GM21360 (cell line): ENCODE data around the gene CDCP2.
"Not testable (repeated sequence)": the region's sequence is repeated elsewhere in the genome, so short reads cannot be mapped to it uniquely, and the experiment has no call there.

Source experiments
- ATAC-seq: cut with Tn5 transposase; IDR thresholded peaks from one replicate; pipeline ENCODE4 v1.9.1; 2021; ENCODE audit warnings: mild to moderate bottlenecking, moderate library complexity; ENCODE audit not compliant: unreplicated experiment

CDCP2 gene

DNA sequence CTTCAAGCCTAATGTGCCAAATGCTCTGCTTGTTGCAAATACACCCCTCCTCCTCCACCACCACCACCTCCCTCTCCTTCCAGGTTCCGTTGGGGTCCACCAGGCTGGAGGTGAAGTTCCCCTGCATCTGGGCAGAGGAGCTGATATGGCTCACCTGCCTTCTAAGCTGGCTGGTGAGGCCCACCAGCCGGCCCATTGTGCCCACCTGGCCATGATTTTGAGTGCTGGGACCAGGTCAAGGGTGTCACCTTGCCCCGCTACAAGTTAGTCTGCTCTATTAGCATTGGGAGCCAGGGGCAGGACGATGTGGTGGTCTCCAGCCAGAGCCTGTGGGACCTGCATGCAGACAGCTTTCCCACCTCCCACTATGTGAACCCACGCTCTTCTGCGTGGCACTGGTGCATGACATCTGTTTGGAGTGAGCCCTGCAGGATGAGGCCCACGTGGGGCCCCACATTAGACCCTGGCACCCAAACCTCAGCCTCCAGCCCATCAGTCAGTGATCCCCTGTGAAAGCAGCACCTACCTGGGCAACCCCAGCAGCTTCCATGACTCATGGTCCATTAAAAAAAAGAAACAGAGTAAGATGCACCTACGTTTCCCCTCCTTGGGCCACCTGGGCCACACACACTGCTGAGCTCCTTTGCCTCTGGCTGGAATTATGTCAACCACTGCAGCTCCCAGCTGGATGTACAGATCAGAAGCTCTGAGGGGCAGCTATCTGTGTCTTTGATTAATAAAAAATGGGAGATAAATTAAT is 15.6 kb upstream of the CDCP2 start:
- ATAC-seq: no peak

DNA sequence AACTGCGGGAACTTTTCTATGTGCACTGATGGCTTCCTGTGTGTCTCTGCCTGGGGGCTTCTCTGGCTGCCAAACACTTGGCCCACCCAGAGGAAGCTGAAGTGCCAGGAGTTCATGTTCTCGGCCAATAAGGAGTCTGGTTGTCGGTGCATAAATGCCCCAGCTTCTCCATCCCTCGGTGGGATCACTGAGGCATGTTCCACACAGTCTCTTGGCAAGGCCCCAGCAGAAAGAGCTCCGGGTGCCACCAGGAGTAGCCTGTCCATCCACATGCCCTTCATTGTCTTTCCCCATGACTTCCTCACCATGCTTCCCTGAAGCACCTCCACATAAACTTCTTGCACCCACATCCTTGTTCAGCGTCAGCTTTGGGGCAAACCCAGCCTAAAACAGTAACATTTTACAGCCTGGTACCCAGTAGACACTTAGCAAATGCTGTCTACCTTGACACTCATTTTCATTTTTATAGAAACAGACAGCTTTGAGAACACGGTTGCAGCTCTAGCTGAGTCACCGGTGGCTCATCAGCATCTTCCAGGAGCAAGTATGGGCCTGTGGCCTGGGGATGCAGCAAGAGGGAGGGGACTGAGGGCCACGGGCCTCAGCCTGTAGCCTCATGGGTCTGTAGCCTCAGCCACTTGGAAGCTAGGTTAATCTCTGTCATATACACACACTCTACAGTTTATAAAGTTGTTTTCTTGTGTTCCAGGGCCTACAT is 14.8 kb upstream of the CDCP2 start:
- ATAC-seq: no peak

DNA sequence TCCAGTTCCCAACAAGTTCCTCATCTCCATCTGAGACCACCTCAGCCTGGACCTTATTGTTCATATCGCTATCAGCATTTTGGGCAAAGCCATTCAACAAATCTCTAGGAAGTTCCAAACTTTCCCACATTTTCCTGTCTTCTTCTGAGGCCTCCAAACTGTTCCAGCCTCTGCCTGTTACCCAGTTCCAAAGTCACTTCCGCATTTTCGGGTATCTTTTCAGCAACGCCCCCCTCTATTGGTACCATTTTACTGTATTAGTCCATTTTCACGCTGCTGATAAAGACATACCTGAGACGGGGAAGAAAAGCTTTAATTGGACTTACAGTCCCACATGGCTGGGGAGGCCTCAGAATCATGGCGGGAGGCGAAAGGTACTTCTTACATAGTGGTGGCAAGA is 13.6 kb upstream of the CDCP2 start:
- not testable (repeated sequence) for ATAC-seq

DNA sequence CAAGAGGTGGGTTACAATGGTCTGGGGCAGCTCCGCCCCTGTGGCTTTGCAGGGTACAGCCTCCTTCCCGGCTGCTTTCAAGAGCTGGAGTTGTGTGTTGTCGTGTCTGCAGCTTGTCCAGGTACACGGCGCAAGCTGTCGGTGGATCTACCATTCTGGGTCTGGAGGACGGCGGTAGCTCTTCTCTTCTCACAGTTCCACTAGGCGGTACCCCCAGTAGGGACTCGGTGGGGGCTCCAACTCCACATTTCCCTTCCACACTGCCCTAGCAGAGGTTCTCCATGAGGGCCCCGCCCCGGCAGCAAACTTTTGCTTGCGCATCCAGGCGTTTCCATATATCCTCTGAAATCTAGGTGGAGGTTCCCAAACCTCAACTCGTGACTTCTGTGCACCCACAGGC is 12.3 kb upstream of the CDCP2 start:
- no peak for ATAC-seq

DNA sequence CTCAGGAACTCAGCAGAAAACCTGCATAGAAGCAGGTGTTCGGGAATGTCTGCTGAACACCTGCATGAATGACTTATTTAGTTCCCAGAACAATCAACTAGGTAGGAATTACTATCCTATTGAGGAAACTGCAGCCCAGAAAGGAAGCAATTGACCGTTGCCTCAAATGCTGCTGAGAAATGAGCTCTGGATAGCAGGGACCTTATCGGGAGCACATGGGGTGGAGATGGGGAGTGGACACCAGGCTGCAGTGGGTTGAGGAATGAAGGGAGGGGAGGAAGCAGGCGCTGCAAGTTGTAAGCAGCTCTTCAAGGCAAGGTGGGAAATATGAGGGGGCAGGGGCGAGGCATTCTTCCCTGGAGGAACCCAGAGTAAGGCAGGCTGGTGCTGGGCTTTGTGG is 10.8 kb upstream of the CDCP2 start:
- no peak for ATAC-seq

DNA sequence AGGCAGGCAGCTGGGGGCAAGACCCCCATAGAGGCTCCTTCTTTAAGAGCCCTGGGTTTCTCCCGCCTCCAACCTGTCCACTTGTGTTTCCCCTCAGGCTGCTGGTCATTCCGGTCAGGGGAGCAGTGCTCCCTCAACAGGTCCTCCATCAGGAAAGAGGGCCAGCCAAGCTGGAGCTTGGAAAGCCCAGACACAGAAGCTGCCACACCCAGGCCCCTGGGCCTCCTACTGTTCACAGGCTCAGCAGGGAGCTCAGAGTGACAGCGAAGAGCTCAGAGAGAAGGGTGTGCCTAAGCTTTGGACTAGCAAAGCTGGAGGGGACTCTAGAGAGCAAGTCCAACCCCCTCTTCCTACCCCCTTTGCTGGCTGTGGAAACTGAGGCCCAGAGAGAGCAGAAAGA is 10.3 kb upstream of the CDCP2 start:
- ATAC-seq: no peak

DNA sequence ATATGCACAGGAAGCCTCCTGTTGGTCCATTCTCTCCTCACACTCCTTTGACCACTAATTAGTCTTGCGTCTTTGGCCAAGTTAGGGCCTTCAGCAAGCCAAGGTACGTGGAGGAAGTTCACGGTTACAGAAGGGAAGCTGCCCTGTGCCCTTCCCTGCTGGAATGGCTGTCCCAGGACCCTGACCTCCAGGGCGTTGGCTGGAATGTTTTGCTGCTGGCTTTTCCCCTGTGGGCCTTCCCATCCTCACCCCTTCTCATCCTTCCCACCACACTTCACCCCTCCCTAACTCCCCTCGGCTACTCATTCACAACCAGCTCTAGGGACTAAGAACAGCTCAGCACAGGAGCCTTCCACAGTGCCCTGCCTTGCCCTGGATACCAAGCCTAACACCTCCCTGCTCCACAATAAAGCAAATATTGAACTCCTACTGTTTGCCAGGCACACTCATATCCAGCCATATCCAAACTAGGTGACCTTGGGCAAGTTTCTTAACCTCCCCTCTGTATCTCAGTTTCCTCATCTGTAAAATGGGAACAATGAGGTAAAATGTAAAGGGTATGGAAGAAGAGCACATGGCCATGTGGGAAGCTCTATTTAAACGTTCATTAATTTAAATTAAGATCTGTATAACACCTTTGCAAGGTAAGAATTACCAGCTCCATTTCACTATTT is 8.8 kb upstream of the CDCP2 start:
- ATAC-seq: no peak

DNA sequence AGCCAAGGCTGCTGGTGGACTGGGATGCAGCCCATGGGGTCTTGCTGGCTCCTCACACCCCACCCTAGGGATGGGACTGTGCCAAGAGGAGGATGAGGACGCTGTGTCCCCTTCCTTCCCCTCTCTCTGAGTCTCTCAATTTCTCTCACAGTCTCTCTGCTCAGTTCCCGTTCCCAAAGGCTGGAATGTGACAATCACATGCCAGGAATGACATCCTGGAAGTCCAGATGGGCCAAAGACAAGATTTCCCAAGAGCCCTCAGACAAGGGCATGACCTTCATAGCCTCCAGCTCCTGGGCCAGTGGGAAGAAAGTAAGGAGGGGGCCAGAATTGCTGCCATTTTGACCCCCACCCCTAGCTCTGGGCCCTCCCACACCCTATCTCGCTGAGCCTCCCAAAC is 7.6 kb upstream of the CDCP2 start:
- no peak for ATAC-seq

DNA sequence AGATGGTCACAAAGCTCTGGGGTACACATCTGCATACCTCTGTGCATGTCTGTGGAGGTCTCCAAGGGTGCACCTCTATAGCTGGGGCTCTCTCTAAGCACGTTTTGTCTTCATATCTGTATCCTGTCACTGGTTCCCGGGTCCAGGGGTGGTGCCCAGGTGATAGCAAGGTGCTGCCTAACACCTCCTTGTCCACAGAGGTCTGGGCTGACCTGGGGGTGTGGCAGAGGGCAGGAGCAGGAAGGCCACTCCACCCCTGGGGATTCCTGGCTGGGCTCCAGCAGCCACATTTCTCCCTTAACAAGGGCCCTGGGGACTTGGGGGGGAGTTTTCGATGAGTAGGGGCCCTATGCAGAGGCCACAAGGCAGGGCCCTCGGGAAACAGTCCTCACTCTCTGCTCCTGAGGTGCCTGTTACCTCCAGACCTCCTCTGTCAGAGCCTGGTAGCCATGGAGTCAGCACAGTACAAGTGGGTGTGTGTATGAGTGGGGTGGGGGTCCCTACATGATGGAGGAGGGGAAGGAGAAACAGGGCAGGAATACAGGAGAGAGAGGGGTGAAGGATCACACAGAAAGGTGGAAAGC is 7.0 kb upstream of the CDCP2 start:
- ATAC-seq: no peak

DNA sequence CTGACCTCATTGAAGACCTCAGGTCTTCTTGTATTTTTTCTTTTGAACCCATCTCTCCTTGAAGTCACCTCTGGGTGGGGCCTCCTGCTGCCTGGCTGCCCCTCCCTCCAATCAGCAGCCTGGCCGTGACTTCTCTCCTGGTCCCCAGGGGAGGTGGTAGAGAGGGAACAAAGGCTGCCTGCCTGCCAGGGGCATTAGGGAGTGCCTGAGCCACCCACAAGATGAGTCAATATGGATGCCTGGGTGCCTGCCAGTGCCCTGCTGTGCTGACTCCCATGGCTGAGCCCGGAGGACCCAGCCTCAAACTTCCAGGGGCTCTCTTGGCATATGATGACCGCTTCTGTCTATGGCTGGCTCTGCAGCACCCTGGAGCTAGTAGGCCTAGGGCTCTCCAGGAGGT is 5.3 kb upstream of the CDCP2 start:
- ATAC-seq: no peak

DNA sequence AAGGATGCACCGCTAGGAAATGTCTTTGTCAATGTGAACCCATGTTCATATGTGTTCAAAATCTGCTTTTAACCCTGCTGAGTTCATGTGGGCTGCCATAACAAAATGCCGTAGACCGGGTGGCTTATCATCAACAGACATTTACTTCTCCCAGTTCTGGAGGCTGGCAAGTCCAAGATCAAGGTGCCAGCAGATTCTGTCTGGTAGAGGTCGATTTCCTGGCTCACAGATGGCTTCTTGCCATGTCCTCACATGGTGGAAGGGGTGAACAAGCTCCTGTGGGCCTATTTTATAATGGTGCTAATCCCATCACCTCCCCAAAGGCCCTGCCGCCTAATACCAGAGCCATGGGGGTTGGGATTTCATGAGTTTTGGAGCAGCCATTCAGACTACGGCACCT is 4.6 kb upstream of the CDCP2 start:
- ATAC-seq: no peak

DNA sequence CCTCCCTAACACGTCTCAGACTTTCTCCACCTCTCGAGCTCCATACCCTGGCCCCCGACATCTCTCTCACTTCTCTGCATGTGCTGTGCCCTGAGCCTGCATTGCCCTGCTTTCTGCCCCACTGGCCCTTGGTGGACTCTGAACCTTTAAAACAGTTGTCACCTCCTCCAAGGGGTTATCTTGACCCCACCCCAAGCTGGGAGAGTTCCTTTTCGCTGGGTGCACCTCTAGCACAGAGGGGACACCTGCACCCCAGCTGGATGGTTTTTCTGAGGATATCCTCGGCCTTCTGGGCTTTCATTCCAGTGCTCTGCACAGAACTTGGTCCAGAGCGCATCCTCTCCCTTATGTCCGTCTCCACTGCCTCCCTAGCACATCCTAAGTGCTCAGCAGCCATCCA is 4.2 kb upstream of the CDCP2 start:
- no peak for ATAC-seq

DNA sequence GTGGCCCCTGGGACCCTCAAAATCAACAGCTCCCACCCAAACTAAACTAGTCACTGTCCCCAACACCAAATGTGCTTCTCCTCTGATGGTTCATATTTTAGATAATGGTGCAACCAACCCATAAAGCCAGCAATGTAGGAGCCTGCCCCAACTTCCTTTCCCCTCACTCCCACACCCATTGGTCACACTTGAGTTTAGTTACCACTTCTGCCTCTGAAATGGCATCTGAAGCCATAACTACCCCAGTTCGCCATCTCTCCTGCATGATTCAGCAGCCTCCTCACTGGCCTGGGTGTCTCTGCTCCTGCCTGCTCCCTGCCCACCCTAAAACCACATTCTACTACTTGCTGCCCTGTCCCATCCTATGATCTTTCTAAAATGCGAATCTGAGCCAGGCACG is 3.4 kb upstream of the CDCP2 start:
- no peak for ATAC-seq

DNA sequence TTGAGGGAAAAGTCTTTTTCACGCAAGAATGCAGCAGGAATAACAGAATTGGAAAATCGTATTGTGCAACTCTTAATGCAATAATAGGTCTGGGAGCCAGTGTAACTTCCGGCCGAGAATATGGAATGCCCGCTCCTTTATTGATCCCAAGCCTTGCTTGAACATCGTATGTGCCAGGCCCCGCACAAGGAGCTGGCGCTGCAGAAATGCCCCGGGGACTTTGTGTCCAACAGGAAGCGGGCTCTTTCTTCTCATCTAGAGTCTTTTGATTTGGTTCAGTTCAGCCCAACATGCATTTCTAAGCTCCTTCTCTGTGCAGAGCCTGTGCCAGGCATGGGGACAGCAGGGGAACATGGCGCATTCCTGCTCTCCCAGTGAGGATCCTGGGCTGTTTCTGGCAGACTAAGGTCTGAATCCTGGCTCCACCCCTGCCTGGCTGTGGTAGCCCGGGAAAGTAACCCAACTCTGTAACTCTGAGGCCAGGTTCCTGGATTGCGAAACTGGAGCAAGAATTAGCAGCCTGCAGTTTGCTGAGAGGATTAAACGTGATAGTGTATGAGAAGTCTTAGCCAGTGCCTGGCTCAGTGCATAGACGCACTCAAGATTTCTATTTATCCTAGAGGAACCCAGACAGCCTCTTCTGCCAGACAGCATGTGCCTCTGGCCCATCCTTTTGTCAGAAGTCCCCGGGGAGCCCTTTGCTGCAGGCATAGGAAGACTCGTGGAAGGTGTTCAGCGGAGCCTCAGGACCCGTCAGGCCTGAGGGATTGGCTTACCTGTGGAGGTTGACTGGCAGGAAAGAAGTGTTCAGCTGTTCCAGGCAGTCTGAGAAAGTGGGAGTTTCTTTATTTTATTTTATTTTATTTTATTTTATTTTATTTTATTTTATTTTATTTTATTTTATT is 987 bp upstream of the CDCP2 start:
- no peak for ATAC-seq

DNA sequence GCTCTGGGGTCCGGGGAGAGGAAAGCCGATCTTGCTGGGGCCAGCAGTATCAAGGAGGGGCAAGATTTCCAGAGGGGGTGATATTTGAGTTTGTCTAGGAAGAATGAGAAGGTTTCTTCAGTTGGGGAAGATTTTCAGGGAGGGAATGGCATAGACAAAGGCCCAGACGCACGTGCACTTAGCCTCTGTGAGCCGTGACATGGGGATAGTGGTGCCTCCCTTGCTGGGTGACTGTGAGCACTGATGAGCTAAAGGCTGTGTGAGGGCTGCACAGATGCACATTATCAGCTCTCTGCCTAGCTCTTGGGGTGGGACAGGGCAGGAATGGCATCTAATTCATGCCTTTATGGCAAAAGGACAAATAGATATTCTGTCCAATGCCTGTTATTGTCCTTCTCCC is 1.8 kb downstream of the CDCP2 start:
- no peak for ATAC-seq

DNA sequence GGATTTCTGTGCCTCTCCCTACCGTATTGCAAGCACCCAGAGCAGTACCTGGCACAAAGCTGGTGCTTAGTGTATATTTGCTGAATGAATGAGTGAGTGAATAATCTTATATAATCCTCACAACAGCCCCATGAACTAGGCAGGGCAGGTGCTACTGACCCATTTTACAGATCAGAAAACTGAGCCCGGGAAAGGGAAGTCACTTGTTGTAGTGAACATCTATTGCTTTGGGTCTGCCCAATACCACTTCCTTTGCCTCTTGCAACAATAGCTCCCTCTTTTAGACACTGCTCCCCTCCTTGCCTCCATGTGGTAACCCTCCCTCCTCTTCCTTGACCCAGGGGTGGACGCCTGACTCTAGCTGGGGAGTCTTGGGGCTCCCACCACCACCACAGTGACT is 3.1 kb downstream of the CDCP2 start:
- ATAC-seq: no peak

DNA sequence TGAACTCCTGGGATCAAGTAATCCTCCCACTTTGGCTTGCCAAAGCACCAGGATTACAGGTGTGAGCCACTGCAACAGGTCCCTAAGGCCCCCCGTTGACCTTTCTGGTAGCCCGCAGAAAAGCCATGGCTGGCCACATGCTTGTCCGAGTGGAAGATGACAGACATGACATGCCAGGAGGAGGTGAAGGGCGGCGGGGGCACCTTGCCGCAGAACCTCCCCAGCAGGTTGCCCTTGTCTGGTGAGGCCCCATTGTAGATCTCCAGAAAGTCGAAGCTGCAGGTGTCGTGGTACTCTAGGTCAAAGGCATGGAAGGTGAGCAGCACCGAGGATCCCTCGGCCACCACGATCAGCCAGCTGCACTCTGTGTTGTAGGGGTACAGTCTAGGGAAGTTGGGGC is 8.4 kb downstream of the CDCP2 start:
- ATAC-seq: no peak

DNA sequence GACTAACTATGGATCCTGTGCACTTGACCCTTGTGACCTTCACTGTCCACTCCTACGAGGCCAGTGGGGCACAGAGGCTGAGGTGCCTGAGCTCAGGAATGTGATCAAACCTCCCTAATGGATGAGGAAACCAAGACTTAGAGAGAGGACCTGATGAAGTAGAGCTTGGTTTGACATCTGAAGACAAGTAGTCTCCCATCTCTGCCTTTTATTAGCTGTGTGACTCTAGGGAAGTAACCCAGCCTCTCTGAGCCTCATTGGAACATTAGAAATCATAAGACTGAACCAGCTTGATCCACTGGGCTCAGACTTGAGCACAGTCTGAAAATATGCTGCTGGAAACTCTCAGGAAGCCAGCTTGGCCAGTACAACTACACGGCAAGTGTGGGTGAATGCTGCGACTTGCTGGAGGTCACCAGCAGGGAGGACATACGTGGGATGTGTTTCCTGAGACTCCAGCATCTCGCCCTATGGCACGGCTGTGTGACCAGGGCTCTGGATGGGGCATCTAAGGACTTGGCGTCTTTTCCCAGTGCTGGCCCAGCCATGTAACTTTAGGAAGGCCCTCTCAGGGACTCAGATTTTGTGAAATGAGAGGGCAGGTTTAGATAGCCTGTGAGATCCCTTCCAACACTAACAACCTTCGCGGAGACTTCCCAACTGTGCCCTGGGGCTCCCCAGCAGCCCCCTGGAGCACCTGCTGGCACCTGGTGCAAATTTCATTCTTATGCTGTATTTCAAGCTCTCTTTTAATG is 10.5 kb downstream of the CDCP2 start:
- ATAC-seq: no peak

DNA sequence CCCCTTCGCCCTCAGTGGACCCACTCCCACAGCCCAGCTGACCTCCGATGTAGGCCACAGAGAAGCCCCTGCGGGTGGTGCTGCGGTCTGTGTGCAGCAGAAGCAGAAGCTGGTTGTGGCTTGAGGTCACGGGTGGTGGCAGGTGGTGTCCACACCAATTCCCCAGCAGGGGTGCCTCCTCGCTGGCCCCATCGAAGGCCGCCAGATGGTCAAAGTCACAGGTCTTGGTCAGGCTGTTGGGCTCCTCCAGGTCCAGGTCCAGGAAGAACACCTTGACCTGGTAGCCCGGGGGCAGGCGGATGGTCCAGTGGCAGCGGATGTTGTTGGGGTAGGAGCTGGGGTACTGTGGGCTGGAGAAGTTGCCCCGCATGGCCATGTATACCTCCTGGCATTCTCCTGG is 13.1 kb downstream of the CDCP2 start:
- no peak for ATAC-seq

DNA sequence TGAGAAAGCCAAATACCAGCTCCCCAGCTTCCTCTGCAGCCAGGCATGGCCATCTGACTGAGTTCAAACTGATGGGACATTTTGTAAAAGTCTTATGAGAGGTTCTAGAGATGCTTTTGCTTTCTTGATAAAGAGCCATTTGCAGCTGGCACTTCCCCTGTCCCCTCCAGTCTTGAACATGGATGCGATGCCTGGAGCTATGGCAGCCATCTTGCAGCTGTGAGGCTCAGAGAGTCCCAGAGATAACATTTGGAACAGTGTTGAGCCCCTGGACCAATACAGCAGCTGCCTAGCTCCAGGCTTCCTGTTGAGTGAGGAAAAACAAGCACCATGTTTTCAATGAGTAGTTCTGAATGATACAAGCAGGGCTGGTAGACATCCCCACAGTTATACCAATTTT is 13.8 kb downstream of the CDCP2 start:
- ATAC-seq: no peak
